ENCODE data around the gene JAZF1. TPM values are rescaled to one million over a fixed set of nuclear protein-coding genes. Genes with fewer than 3 reads are reported as not detected.

The JAZF1 gene
- total and polyA plus RNA-seq, 9 of the 15 experiments (the other 6 are each of a cell fraction or from before 2014, with no cell fraction given): 0.04 to 0.64 (median 0.11) TPM; not detected in 3

DNA sequence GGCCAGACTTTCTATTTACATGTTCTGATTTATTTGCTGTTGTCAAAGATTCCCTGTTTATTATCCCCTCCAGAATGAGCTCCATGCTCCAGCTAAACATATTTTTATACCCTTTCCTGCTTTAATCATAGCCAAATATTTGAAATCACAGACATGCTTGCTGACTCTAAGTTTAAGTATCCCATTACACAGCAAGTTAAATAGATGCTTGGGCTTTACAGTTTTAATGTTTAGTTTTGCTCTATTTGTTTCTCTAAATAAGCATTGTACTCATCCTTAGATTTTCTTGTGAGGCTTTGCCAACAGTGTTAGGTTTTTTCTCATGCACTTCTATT, 243.9 kb downstream of the JAZF1 start (continued):
- no peak for TF ChIP-seq CREB3L1 (IDR thresholded peaks at IDR 0.05; ENCODE audit: borderline replicate concordance, low read depth)

DNA sequence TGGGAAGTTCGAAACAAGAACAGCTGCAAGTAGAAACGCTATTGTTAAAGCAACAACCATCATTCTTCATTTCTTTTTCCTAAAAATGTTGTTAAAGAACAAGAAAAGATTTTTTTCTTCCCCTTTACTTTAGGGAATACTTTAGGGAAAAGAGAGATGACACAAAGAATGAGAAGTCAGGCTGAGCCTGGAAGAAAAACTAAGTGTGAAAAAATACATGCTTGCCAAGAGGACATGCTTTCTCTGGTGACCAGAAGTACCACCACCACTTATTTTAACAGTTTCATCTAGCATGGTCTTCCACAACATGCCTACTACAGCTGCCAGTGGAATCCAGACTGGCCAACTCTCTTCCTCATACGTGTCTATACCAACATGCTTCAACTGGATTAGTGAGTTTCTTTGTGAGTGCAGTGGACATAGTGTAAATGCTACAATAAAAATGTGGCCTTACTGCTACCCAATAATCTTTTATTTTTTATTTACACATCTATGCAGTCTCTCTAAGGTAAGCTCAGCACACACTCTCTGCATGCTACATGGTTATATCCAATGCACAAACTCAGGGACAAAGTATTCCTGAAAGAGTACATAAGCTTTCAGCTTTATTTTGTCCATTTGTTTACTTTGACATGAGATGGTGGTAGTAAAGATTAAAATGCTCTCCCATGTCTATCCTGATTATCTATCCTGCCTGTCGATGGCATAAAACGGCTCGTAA, 244.4 kb downstream of the JAZF1 start:
- ATAC-seq (no peak), FAIRE-seq (no peak), DNase-seq (ENCODE audit: extremely low read depth in 1 of 4, low spot score in 3 of 4) (no peak)
- intact Hi-C loops (cut with micrococcal nuclease) (no loop called here), in situ Hi-C loops (cut with MboI) (no loop called here)
- Histone ChIP-seq H2AFZ (ENCODE audit: low read depth, low read length) (no peak overlapping the region), H3K9ac (ENCODE audit: insufficient read depth in 1 of 2, low read depth in 2 of 2, low read length in 2 of 2) (no peak overlapping the region), H3K79me2 (ENCODE audit: control insufficient read depth, insufficient read depth, low read length) (no peaks in the 10 kb centered on the region), H3K9me1 (ENCODE audit: control insufficient read depth, insufficient read depth, low read length) (no peaks in the 10 kb centered on the region), H3K27ac (ENCODE audit: extremely low read depth, low read depth, low read length) (no peak overlapping the region), H3K4me1 (replicated peaks in 1 of 2; ENCODE audit: control insufficient read depth in 2 of 2, insufficient read depth in 2 of 2, low read length in 2 of 2) (no peaks in the 10 kb centered on the region), H3K4me2 (ENCODE audit: insufficient read depth, low read length) (no peak overlapping the region), H3K4me3 (no peak overlapping the region), H3K9me3 (replicated peaks; ENCODE audit: control insufficient read depth, insufficient read depth, low read depth, low read length) (no peaks in the 10 kb centered on the region), H3K36me3 (ENCODE audit: control insufficient read depth, insufficient read depth, low read length) (no peaks in the 10 kb centered on the region), H3K27me3 (ENCODE audit: control insufficient read depth in 2 of 2, insufficient read depth in 2 of 2, low read length in 2 of 2) (peaks cover 10 to 24% of the 10 kb centered on the region in 2 experiments; a peak in 3 of 5 replicates), H4K20me1 (replicated peaks; ENCODE audit: control insufficient read depth, insufficient read depth, low read length) (no peaks in the 10 kb centered on the region)
- no TSS peak for BruUV-seq (replicated peaks)
- POLR2A ChIA-PET: no interaction called here
- WGBS (ENCODE audit: insufficient coverage, low coverage, missing lambda C conversion rate): under 1% methylated on average over 6 of the region's 6 CpGs
- CTCF ChIA-PET (ENCODE audit: low intra/inter-chr PET ratio): no interaction called here
- no peak for TF ChIP-seq ZNF124 (CRISPR knock-in tag; IDR thresholded peaks at IDR 0.05)
- TF ChIP-seq BCL6 (CRISPR knock-in tag; IDR thresholded peaks at IDR 0.05): no peak
- TF ChIP-seq ZNF561 (CRISPR knock-in tag; conservative IDR thresholded peaks at IDR 0.05): no peak
- TF ChIP-seq ZNF780A (CRISPR knock-in tag; IDR thresholded peaks at IDR 0.05): no peak
- no peak for TF ChIP-seq TBP (optimal IDR thresholded peaks at IDR 0.05; ENCODE audit: low read depth, low read length)
- no peak for TF ChIP-seq ZNF408 (CRISPR knock-in tag; IDR thresholded peaks at IDR 0.05; ENCODE audit: low read depth)
- no peak for TF ChIP-seq TFAM (CRISPR knock-in tag; conservative IDR thresholded peaks at IDR 0.05)
- TF ChIP-seq FOXK1 (CRISPR knock-in tag; IDR thresholded peaks at IDR 0.05; ENCODE audit: borderline replicate concordance): no peak
- no peak for TF ChIP-seq CBX1 (IDR thresholded peaks at IDR 0.05; ENCODE audit: low read depth)
- no peak for TF ChIP-seq MAFG (tag; conservative IDR thresholded peaks at IDR 0.05)
- no peak for TF ChIP-seq LARP7 (IDR thresholded peaks at IDR 0.05)
- TF ChIP-seq MAZ (CRISPR knock-in tag; conservative IDR thresholded peaks at IDR 0.05 in 1 of 2, IDR thresholded peaks at IDR 0.05 in 1 of 2): no peak
- no peak for TF ChIP-seq MCM7 (IDR thresholded peaks at IDR 0.05)
- TF ChIP-seq, protein P1, sequence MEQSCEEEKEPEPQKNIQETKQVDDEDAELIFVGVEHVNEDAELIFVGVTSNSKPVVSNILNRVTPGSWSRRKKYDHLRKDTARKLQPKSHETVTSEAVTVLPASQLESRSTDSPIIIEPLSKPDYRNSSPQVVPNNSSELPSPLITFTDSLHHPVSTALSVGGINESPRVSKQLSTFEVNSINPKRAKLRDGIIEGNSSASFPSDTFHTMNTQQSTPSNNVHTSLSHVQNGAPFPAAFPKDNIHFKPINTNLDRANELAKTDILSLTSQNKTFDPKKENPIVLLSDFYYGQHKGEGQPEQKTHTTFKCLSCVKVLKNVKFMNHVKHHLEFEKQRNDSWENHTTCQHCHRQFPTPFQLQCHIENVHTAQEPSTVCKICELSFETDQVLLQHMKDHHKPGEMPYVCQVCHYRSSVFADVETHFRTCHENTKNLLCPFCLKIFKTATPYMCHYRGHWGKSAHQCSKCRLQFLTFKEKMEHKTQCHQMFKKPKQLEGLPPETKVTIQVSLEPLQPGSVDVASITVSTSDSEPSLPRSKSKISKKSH (CRISPR knock-in tag; IDR thresholded peaks at IDR 0.05): no peak
- TF ChIP-seq CHD1 (IDR thresholded peaks at IDR 0.05; ENCODE audit: low read length): no peak
- no peak for TF ChIP-seq ELF2 (CRISPR knock-in tag; IDR thresholded peaks at IDR 0.05)
- no peak for TF ChIP-seq TAF7 (tag; IDR thresholded peaks at IDR 0.05)
- TF ChIP-seq FUS (optimal IDR thresholded peaks at IDR 0.05; ENCODE audit: low read depth, low read length): no peak

Data from K562 (cell line).